Measurements from ENCODE around the gene PKMYT1.

Gene PKMYT1

DNA sequence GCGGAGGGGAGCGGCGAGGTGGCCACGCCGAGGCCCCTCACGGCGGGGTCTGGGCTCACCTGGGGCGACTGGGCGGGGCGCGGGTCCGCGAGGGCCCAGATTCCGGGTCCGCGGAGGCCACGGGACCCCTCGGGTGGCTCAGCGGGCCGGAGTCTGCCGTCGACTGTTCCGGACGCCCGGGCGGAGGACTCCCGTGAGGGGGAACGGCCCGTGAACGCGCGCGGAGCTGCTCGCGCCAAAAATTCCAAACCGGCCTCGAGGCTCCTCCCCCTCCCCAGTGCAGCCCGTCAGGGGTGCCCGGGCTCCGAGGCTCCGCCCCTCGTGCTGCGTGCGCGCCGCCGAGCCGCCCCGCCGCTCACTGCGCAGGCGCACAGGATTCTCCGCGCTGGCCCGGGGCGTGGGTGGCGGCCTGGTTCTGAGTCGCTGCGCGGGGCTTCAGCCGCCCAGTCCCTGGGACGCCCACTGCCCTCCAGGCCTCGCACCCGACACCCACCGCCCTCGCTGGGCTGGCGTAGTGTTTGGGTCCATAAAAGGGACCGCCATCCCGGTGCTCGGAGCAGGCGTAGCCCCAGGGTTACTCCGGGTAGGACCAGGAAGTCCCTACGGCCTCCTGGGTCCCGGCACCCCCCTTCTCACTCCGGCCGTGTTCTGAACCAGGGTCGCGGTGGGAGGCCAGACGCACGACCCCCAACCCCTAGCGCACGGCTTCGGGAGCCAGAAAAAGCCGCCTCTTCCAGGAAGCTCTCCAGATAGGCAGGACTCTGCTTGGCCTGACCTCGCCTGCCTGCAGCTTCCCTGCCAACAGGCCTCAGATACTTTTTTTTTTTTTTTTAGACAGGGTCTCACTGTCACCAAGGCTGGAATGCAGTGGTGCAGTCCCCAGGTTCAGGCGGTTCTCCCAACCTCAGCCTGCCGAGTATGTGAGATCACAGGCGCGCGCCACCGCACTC is at the start of gene PKMYT1:
PKMYT1 (minus strand) TSS at position 220 of the 950 bp plus-strand sequence. CDS start 789 bp downstream, outside the sequence.
- in situ Hi-C loops (cut with HindIII; ENCODE audit: low sequenced_read_pairs) = no loop called here

DNA sequence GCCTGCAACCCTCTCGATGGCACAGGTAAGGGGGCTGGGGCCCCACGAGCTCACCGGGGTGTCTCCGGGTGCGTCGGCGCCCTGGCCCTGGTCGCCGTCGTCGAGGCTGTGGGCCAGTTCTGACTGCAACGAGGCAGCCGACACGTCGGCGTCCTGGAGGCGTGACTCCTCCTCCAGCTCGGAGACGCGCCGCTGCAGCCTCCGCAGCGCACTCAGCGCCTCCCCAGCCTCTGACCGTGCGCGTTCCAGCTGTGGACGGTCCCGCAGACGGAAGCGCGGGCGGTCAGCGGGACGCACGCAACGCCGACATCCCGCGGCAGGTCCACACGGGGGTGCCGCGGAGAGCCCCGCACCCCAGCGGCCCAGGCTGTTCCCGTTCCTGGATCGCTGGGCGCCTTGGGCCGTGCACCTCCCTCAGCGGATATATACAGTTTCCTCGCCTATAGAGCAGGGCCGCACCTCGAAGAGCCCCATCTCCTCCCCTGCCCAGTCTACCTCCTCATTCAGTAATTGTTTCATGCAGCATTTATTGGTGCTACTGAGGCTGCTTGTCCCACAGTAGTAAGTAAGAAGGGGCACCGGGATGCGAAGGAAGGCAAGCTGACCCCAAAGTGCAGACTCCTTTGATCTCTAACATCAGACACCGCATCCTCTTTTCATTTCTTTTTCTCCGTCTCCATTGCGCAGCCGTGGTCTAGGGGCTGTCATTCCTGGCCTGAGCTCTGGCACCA is 49.4 kb upstream of the PKMYT1 start:
- in situ Hi-C loops (cut with HindIII; ENCODE audit: low sequenced_read_pairs) = no loop called here

DNA sequence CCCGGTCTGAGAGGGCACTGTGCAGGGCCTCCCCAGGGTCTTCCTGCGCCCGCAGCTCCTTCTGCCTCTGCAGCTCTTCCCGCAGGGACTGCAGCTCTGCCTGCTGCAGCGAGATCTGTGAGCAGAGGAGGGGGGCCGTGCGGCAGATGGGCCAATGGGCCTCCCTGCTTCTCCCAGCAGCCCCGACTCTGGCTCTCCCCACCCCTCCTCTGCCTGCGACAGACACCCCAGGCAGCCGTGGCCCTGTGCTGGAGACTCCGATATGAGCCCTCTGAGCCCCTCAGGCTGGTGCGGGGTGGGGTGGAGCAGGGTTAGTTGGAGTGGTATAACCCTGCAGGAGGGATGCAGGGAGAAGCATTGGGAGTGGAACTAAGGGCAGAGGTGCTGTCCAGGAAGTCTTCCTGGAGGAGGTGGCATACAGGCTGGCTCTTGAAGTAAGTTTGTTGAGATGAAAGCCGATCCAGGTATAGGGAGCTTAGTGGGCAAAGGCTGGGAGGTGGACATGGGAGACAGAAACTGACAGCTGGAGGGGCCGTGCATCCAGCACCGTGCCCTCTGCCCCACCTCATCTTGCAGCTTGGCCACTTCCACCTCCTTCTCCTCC is 48.6 kb upstream of the PKMYT1 start:
- in situ Hi-C loops (cut with HindIII; ENCODE audit: low sequenced_read_pairs) = no loop called here

DNA sequence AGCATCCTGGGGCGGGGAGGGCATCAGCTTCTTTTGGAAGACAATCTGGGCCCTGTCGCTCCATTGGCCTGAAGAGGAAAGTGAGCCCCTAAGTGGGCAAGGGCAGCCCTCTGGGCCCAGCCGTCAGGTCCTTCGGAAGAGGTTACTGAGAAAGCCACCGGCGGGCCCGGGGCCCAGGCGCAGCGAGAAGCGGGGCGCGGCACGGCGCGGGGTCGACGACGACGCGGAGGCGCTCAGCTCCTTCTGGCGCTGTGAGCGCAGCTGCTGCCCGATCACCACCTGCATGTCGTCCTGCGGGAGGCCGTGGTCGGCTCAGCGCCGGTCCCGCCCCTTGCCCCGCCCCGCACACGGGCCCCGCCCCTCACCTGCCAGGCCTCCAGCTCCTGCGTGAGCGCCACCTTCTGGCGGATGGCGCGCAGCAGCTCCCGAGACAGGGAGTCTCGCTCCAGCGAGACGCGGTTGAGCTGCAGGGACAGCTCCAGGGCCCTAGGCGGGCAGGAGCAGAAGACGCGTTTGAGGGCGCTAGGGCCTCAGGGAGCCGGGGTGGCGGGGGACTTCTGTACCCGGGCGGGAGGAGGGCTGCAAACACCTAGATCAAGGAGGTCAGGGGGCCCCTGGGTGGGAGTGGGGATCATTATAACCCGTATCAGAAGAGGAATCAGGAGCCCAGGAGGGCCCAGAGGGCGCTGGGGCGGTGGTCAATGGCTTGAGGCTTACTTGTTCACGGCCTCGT is 47.9 kb upstream of the PKMYT1 start:
- in situ Hi-C loops (cut with HindIII; ENCODE audit: low sequenced_read_pairs) = no loop called here

DNA sequence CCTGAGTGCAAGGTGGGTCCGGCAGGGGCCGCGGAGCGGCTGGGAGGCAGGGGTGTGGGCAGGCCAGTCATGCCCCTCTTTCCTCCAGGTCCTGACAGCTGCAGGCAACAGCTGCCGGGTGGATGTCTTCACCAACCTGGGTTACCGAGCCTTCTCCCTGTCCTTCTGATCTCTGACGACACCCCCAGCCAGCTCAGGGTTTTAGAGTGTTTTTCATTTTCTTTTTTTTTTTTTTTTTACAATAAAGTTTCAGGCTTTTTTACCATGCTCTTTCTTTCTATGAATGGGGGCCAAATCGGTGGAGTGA is 47.2 kb upstream of the PKMYT1 start:
- in situ Hi-C loops (cut with HindIII; ENCODE audit: low sequenced_read_pairs) = no loop called here

DNA sequence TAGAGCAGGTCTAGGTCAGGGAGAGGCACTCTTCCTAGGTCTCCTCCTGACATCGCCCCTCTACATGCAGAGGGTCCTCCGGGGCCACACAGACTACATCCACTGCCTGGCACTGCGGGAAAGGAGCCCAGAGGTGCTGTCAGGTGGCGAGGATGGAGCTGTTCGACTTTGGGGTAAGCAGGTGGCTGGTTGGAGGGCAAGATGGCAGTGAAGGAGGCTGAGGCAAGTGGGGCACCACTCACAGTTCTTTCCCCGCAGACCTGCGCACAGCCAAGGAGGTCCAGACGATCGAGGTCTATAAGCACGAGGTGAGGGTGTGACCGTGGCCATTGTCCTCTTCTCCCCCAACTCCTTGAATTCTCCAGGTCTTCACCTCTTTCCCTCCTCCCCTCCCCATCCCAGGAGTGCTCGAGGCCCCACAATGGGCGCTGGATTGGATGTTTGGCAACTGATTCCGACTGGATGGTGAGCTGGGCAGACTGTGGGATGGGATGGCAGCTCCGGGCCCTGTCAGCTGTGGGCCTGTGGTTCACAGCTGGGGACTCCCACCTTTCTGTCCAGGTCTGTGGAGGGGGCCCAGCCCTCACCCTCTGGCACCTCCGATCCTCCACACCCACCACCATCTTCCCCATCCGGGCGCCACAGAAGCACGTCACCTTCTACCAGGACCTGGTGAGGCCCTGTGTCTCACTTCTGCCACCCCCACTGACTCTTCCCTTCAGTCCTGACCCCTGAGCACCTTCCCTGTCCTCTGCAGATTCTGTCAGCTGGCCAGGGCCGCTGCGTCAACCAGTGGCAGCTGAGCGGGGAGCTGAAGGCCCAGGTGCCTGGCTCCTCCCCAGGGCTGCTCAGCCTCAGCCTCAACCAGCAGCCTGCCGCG is 46.6 kb upstream of the PKMYT1 start:
- in situ Hi-C loops (cut with HindIII; ENCODE audit: low sequenced_read_pairs) = no loop called here

DNA sequence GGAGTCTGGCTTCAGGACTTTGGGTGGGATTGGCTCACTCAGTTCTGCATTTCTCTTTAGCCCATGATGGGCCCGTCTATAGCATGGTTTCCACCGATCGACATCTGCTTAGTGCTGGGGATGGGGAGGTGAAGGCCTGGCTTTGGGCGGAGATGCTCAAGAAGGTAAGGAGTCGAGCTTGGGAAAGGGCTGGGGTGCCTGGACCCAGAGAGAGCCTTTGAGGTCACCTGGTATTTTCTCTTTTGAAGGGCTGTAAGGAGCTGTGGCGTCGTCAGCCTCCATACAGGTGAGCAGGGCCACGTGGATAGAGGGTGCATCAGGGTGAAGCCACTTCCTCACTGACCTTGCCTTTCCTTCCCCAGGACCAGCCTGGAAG is 45.7 kb upstream of the PKMYT1 start:
- in situ Hi-C loops (cut with HindIII; ENCODE audit: low sequenced_read_pairs) = no loop called here

DNA sequence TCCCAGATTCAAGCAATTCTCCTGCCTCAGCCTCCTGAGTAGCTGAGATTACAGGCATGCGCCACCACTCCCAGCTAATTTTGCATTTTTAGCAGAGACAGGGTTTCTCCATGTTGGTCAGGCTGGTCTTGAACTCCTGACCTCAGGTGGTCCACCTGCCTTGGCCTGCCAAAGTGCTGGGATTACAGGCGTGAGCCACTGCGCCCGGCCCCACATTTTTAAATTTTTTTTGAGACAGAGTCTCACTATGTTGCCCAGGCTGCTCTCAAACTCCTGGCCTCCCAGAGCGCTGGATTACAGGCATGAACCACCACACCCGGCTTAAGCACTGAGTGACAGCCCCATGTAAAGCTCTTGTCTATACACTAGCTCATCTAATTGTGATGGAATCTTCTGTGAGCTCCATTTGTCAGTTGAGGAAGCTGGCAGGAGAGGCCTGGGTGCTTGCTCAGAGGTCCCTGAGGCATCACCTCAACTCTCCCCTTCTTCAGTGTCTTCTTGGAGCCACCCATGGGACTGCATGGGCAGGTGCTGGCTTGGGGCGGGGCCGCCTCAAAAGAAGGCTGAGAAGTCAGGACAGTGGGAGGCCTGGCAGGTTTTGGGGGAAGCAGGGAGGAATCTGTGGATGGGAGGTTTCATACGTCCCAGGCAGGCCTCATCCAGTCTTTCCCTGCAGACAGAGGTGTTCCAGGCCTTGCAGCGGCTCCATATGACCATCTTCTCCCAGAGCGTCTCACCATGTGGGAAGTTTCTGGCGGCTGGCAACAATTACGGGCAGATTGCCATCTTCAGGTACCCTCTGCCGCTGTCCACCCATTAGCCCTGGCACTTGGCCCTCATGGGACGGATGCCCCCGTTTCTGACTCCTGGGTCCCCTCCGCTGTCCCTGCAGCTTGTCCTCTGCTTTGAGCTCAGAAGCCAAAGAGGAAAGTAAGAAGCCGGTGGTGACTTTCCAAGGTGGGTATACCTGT is 45.1 kb upstream of the PKMYT1 start:
- in situ Hi-C loops (cut with HindIII; ENCODE audit: low sequenced_read_pairs) = no loop called here

DNA sequence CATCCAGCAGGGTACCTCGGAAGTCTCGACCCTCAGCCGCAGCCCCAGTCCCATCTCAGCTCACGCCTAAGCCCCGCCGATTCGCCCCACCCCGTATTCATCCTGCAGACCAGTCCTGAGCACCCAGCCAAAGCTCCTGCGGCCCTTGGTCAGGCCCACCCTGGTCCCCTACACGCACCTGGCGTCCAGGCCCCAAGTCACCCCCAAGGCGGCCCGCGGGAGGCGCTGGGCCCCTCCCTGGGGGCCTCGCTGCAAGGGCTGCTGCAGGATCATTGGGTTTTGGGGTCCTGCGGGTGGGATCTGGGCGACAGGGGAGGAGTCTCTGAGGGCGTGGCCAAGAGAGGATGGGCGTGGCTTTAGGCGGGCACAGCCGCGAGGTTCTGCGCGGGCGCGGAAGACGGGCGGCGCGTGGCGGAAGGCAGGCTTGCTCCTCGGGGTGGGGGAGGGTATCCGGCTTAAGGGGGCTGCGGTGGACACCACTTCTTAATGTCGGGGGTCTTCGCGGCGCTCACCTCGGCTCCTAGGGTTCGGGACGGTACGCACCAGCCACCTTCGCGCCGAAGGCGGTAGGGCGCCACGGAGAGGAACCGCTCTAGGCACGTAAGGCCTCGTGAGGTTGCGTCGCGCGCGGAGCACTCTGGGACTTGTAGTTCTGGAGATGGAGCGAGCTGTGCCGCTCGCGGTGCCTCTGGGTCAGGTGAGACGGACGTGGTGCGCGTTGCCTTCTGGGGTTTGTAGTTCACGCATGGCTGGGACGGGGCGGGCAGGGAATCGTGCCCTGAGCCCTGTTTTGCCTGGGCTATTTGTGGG is 43.6 kb upstream of the PKMYT1 start, which contains the start of the genes HCFC1R1 and THOC6:
HCFC1R1 (minus strand) TSS at position 274 of the 810 bp plus-strand sequence; CDS start at position 273, 1 bp downstream.
THOC6 (plus strand) TSS at position 367 of the 810 bp plus-strand sequence; CDS start at position 659, 292 bp downstream.
- in situ Hi-C loops (cut with HindIII; ENCODE audit: low sequenced_read_pairs) = no loop called here

DNA sequence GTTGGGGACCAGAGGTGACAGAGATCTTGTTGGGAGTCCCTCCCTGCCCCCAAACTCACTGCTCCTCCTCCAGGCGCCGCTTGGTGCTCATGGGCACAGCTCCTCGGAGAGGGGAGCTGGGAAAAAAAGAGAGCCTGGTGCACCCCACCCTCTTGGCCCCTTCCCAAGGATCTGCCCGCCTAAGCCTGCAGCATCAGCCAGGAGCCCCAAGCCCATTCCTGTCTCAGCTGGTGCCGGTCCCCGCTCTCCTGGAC is 43.1 kb upstream of the PKMYT1 start:
- in situ Hi-C loops (cut with HindIII; ENCODE audit: low sequenced_read_pairs) = no loop called here

DNA sequence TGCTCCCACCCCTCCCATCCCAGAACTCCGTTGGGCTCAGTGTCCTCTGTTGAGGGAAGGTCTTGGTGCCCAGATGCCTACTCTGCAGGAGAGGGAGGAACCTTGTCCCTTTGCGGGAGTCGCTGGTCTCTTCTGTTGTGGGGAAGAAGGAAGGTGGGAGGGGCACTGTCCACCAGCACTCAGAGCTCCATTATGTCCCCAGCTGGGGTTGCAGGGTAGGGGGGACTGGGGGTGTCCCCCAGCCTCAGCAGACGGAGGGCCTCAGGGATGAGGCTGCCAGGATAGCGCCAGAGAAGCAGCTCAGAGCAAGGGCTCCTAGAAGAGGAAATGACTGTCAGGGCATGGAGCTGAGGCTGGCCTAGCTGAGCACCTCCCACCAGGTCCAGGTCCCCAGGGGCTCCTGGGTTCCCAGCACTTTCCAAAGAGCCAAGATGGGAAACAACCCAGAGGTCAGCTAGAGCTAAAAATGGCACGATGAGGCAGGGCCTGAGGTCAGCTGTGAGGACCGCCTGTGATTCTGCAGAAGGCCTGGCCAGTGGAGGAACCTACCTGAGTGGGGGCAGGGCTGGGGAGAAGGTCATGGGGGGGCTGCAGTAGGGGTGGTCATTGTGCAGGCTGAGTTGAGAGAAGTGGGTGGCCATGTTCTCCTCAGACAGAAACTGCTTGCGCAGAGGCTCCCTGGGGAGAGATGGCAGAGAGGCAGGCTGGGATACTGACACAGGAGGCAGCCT is 42.6 kb upstream of the PKMYT1 start:
- in situ Hi-C loops (cut with HindIII; ENCODE audit: low sequenced_read_pairs) = no loop called here

DNA sequence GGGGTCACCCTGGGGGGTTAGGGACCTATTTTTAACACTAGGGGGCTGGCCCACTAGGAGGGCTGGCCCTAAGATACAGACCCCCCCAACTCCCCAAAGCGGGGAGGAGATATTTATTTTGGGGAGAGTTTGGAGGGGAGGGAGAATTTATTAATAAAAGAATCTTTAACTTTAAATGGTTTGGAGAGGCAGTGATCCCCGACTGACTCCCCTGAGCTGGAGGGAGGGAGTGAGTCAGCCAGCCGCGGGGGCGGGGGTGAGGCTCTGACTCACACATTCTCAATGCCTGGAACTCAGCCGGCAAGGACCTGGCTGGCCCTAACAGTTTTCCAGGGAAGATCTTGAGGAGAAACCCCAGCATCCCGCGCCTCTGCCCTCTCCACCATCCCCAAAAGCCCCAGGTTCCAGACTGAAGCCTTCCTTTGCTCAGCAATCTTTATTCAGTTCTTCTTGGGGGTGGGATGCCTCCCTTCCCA is 42.0 kb upstream of the PKMYT1 start:
- in situ Hi-C loops (cut with HindIII; ENCODE audit: low sequenced_read_pairs) = no loop called here

DNA sequence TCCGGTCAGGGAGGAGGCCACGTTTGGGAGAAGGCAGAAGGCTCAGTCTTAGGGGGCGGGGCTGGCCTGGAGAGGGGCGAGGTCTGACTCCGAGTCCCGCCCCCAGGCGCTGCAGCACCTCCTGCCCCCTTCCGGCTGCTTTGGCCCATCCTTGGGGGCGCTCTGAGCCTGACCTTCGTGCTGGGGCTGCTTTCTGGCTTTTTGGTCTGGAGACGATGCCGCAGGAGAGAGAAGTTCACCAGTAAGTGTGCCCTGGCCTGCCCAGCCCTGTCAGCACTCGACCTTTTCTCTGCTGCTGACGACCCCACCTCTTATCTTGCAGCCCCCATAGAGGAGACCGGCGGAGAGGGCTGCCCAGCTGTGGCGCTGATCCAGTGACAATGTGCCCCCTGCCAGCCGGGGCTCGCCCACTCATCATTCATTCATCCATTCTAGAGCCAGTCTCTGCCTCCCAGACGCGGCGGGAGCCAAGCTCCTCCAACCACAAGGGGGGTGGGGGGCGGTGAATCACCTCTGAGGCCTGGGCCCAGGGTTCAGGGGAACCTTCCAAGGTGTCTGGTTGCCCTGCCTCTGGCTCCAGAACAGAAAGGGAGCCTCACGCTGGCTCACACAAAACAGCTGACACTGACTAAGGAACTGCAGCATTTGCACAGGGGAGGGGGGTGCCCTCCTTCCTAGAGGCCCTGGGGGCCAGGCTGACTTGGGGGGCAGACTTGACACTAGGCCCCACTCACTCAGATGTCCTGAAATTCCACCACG is 41.4 kb upstream of the PKMYT1 start:
- in situ Hi-C loops (cut with HindIII; ENCODE audit: low sequenced_read_pairs) = no loop called here

DNA sequence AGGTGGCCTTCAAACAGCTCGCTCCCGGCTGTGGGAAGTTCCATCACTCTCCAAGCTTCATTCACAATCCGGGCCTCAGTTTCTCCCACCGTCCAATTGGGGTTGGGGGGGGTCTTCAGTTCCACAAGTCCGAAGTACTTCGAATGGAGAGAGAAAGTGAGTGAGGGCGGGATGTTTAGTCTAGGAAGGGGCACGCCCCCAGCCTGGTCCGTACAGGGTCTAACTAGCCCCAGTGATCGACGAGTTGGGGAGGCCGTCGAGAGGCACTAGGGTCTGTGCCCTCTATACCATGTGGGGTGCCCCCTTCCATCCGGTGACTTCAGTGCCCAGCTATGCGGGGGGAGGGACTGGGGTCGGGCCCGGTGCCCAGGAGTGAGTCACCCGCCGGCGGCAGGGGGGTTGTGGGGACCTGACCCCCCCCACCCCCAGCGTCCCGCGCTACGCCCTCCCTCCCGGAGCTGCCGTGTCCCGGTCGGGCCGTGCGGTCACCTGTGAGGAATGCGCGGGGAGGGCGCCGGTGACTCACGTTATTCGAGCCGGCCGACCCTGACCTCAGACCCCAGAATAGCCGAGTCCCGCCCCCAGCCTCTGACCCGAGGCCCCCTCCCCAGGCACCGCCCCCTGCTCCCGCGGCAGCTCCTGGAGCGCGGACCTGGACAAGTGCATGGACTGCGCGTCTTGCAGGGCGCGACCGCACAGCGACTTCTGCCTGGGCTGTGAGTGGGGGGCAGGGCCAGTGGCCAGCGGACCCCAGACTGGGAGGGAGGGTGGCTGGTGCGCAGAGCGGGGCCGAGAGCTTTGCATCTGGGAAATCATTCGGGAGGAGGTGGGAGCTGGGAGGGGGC is 40.6 kb upstream of the PKMYT1 start:
- in situ Hi-C loops (cut with HindIII; ENCODE audit: low sequenced_read_pairs) = no loop called here

DNA sequence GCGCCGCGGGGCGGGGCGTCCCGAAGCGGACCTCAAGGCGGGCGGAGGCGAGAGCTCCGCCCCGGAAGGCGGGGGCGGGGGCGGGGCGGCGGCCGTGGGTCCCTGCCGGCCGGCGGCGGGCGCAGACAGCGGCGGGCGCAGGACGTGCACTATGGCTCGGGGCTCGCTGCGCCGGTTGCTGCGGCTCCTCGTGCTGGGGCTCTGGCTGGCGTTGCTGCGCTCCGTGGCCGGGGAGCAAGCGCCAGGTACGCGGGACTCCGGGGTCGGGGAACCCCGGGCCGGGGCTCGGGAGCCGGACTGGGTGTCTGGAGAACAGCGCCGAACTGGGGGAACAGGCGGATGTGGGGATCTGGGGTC is 40.0 kb upstream of the PKMYT1 start, which contains the start of gene TNFRSF12A:
TNFRSF12A (plus strand) TSS at position 122 of the 357 bp plus-strand sequence; CDS start at position 152, 30 bp downstream.
- in situ Hi-C loops (cut with HindIII; ENCODE audit: low sequenced_read_pairs) = no loop called here
